Astrocyte (in vitro differentiated cells and primary cell): ENCODE results near the gene CLEC4G.

Experiments used
- CTCF ChIP-seq: IDR thresholded peaks from 2 replicates; pipeline ENCODE4 v1.5.1; 2011; ENCODE audit warnings: low read depth, mild to moderate bottlenecking, inconsistent platforms, low read length, moderate library complexity; ENCODE audit not compliant: insufficient read depth
- EZH2 ChIP-seq: IDR thresholded peaks from 2 replicates; pipeline ENCODE4 v1.6.1; 2012; ENCODE audit warnings: mild to moderate bottlenecking, low read length, inconsistent platforms; ENCODE audit not compliant: insufficient read depth

- TF ChIP-seq CTCF, result no peak
- no peak for TF ChIP-seq EZH2
These were observed 8.8 kb upstream of the CLEC4G start for GRCh38 chr19:7740682-7741054.
